Gastrocnemius medialis (tissue), 4 donors: Measurements from ENCODE around the gene CDKN3. TPM values are rescaled to one million over a fixed set of nuclear protein-coding genes. Genes with fewer than 3 reads are reported as not detected.

ENCODE experiments used
- ATAC-seq, 2 donors: fragments of 150-250 bp; one replicate each; pipeline ENCODE4 v1.9.1; 2016
- DNase-seq, 2 donors: peaks; one replicate each; pipeline ENCODE4 v3.0.0-alpha.2; 2019
- H3K27ac ChIP-seq, 4 donors: fragments of 200-600 bp; sonication (generic); 1 replicate in 1 of 4; 2 replicates in 3 of 4; pipeline ENCODE4 v1.5.1; 2016 to 2018; ENCODE audit warnings: mild to moderate bottlenecking in 2 of 4, moderate library complexity in 1 of 4
- H3K27me3 ChIP-seq, 3 donors: fragments of 200-600 bp; sonication (generic) in 2 of 3; 1 replicate in 1 of 3; 2 replicates in 2 of 3; pipeline versions ENCODE4 v1.5.1 to v1.6.0; 2016 to 2019; ENCODE audit warnings: mild to moderate bottlenecking in 1 of 3, moderate library complexity in 1 of 3
- H3K36me3 ChIP-seq, 2 donors: fragments of 200-600 bp; sonication (generic) in 1 of 2; one replicate each; pipeline ENCODE4 v1.5.1; 2017 to 2018
- H3K4me1 ChIP-seq, 2 donors: fragments of 200-600 bp; sonication (generic) in 1 of 2; one replicate each; pipeline ENCODE4 v1.5.1; 2016 to 2017; ENCODE audit warnings: mild to moderate bottlenecking in 2 of 2
- H3K4me3 ChIP-seq, 4 donors: fragments of 200-600 bp; sonication (generic) in 3 of 4; 1 replicate in 1 of 4; 2 replicates in 3 of 4; pipeline ENCODE4 v1.5.1; 2016 to 2019; ENCODE audit warnings: mild to moderate bottlenecking in 2 of 4
- H3K9me3 ChIP-seq, 3 donors: fragments of 200-600 bp; sonication (generic) in 2 of 3; 1 replicate in 1 of 3; 2 replicates in 2 of 3; pipeline ENCODE4 v1.5.1; 2016 to 2019
- CTCF ChIP-seq, 5 experiments: fragments of 450-650 bp in 3 of 5; fragments of 200-600 bp in 2 of 5; sonication (generic) in 2 of 5; IDR thresholded peaks in 4 of 5; conservative IDR thresholded peaks in 1 of 5; 1 replicate in 4 of 5; 2 replicates in 1 of 5; pipeline ENCODE4 v1.5.1; 2016 to 2019; ENCODE audit warnings: antibody characterized with exemption in 5 of 5, mild to moderate bottlenecking in 3 of 5, moderate library complexity in 3 of 5
- POLR2A ChIP-seq, 2 donors: fragments of 450-650 bp; IDR thresholded peaks; one replicate each; pipeline ENCODE4 v1.6.1; 2017; ENCODE audit warnings: antibody characterized with exemption in 2 of 2, mild to moderate bottlenecking in 2 of 2, moderate library complexity in 2 of 2
- in situ Hi-C, 4 donors: fragments of 200-750 bp; cut with MboI; loops; one replicate each; pipeline versions ENCODE4 v1.15.0 to v1.8.0; 2017; ENCODE audit warnings: low sequenced_read_pairs in 4 of 4
- intact Hi-C: fragments of 100-400 bp; cut with DNase I; formaldehyde crosslinking; loops from one replicate; pipeline ENCODE4 v1.15.1; 2023; ENCODE audit warnings: low total_unique reads
- total RNA-seq, 4 donors: library from RNA; depleted of rRNA; stranded (reverse); fragments of >200 nt; gene quantifications; one replicate each; pipeline versions ENCODE4 v1.1.0 to v1.2.3, GENCODE V29; 2016

Gene CDKN3
- total RNA-seq, 4 donors from 2014 or later, result 1.2 to 5.1 (median 1.6) TPM

- Histone ChIP-seq H3K4me1 (peaks cover 3 to 9% of the 10 kb centered on the region in 2 donors), H3K9me3 (no peaks in the 10 kb centered on the region), H3K36me3 (peaks cover 0 to 18% of the 10 kb centered on the region in 2 donors), H3K4me3 (no peak overlapping the region), H3K27me3 (no peaks in the 10 kb centered on the region), H3K27ac (no peak overlapping the region)
- intact Hi-C loops (no loop called here), in situ Hi-C loops (no loop called here)
- DNase-seq, result no peak
- TF ChIP-seq CTCF (IDR thresholded peaks at IDR 0.05 in 4 of 5, conservative IDR thresholded peaks at IDR 0.05 in 1 of 5) (no peak), POLR2A (IDR thresholded peaks at IDR 0.05) (no peak)
- no peak for ATAC-seq
Observed at GRCh38 chr14:54425068-54425467, 28.3 kb downstream of the CDKN3 start.

- H3K36me3 ChIP-seq, result peaks cover 0 to 19% of the 10 kb centered on the region in 2 donors
- TF ChIP-seq POLR2A (IDR thresholded peaks at IDR 0.05) (no peak), CTCF (IDR thresholded peaks at IDR 0.05 in 4 of 5, conservative IDR thresholded peaks at IDR 0.05 in 1 of 5) (no peak)
- no peak for DNase-seq
- no peak overlapping the region for H3K4me3 ChIP-seq
- intact Hi-C loops (no loop called here), in situ Hi-C loops (no loop called here)
- no peak for ATAC-seq
- no peak overlapping the region for H3K27ac ChIP-seq
- H3K9me3 ChIP-seq, result no peaks in the 10 kb centered on the region
- no peaks in the 10 kb centered on the region for H3K27me3 ChIP-seq
- H3K4me1 ChIP-seq, result peaks cover 3 to 9% of the 10 kb centered on the region in 2 donors
Observed at GRCh38 chr14:54425537-54426274, 28.9 kb downstream of the CDKN3 start.

GRCh38 chr14:54427871-54428270 is 31.1 kb downstream of the CDKN3 start:
- H3K9me3 ChIP-seq, result no peaks in the 10 kb centered on the region
- H3K27me3 ChIP-seq, result no peaks in the 10 kb centered on the region
- no peak for ATAC-seq
- no peak for DNase-seq
- intact Hi-C loops (no loop called here), in situ Hi-C loops (no loop called here)
- TF ChIP-seq CTCF (IDR thresholded peaks at IDR 0.05 in 4 of 5, conservative IDR thresholded peaks at IDR 0.05 in 1 of 5), result no peak
- no peak for TF ChIP-seq POLR2A (IDR thresholded peaks at IDR 0.05)
- no peak overlapping the region for H3K27ac ChIP-seq
- H3K4me1 ChIP-seq, result peaks cover 3 to 9% of the 10 kb centered on the region in 2 donors
- no peak overlapping the region for H3K4me3 ChIP-seq
- H3K36me3 ChIP-seq, result peaks cover 0 to 28% of the 10 kb centered on the region in 2 donors

- peaks cover 0 to 28% of the 10 kb centered on the region in 2 donors for H3K36me3 ChIP-seq
- intact Hi-C loops (no loop called here), in situ Hi-C loops (no loop called here)
- H3K27ac ChIP-seq, result no peak overlapping the region
- no peaks in the 10 kb centered on the region for H3K9me3 ChIP-seq
- ATAC-seq, result no peak
- no peaks in the 10 kb centered on the region for H3K27me3 ChIP-seq
- H3K4me3 ChIP-seq, result no peak overlapping the region
- TF ChIP-seq POLR2A (IDR thresholded peaks at IDR 0.05) (no peak), CTCF (IDR thresholded peaks at IDR 0.05 in 4 of 5, conservative IDR thresholded peaks at IDR 0.05 in 1 of 5) (no peak)
- no peak for DNase-seq
- peaks cover 3 to 9% of the 10 kb centered on the region in 2 donors for H3K4me1 ChIP-seq
Observed at GRCh38 chr14:54428527-54428926, 31.7 kb downstream of the CDKN3 start.
